MCF 10A (cell line): ENCODE measurements around the gene HES7. TPM values are rescaled to one million over a fixed set of nuclear protein-coding genes. Genes with fewer than 3 reads are reported as not detected.

Experiments used
- BruUV-seq: library from RNA; stranded (reverse); fragments of 400-500 nt; replicated peaks from 2 replicates; lab custom pipeline; 2021; lab: Mats Ljungman, UMichigan
- CTCF ChIA-PET: fragments of 300-600 bp; sonication (Branson Sonifier 250); formaldehyde crosslinking; extraction: SDS; loops from one replicate; lab custom pipeline; 2021; ENCODE audit warnings: antibody characterized with exemption, inconsistent platforms; lab: Yijun Ruan, JAX
- POLR2A ChIA-PET: fragments of 300-600, 350-650 bp; sonication (Branson Sonifier 250); formaldehyde crosslinking; extraction: SDS; loops from one replicate; lab custom pipeline; 2020; ENCODE audit warnings: antibody characterized with exemption, inconsistent platforms; lab: Yijun Ruan, JAX
- DNase-seq: peaks from one replicate; pipeline ENCODE4 v3.0.0-alpha.2; 2018; ENCODE audit not compliant: unreplicated experiment
- H3K27ac Mint-ChIP-seq: one replicate; pipeline ENCODE4 v1.8.0; 2022; ENCODE audit warnings: mild to moderate bottlenecking, low read depth, mixed read lengths; ENCODE audit not compliant: unreplicated experiment
- H3K27me3 Mint-ChIP-seq: one replicate; pipeline ENCODE4 v1.8.0; 2022; ENCODE audit warnings: mixed read lengths; ENCODE audit not compliant: insufficient read depth, unreplicated experiment
- H3K36me3 Mint-ChIP-seq: one replicate; pipeline ENCODE4 v1.8.0; 2022; ENCODE audit warnings: mild to moderate bottlenecking, moderate library complexity, mixed read lengths; ENCODE audit not compliant: insufficient read depth, unreplicated experiment
- H3K4me1 Mint-ChIP-seq: one replicate; pipeline ENCODE4 v1.8.0; 2022; ENCODE audit warnings: mixed read lengths; ENCODE audit not compliant: insufficient read depth, unreplicated experiment
- H3K4me3 Mint-ChIP-seq: one replicate; pipeline ENCODE4 v1.8.0; 2022; ENCODE audit warnings: mild to moderate bottlenecking, moderate library complexity, mixed read lengths; ENCODE audit not compliant: unreplicated experiment
- H3K9me3 Mint-ChIP-seq: one replicate; pipeline ENCODE4 v1.8.0; 2022; ENCODE audit warnings: mixed read lengths; ENCODE audit not compliant: unreplicated experiment
- intact Hi-C: fragments of 100-400 bp; cut with micrococcal nuclease; formaldehyde crosslinking; loops from 2 replicates; pipeline ENCODE4 v1.14.1; 2022
- total RNA-seq: library from RNA; stranded (reverse); gene quantifications from 2 replicates; pipeline ENCODE4 v1.2.3, GENCODE V29; 2022
- TF ChIP-seq, protein P1 (sequence below): fragments of 200-600 bp; IDR thresholded peaks from one replicate; pipeline ENCODE4 v1.8.0; 2022; ENCODE audit warnings: antibody characterized with exemption, mild to moderate bottlenecking; ENCODE audit not compliant: unreplicated experiment

Gene HES7
- total RNA-seq, 1 experiment from 2014 or later, result 5.9 TPM

DNA sequence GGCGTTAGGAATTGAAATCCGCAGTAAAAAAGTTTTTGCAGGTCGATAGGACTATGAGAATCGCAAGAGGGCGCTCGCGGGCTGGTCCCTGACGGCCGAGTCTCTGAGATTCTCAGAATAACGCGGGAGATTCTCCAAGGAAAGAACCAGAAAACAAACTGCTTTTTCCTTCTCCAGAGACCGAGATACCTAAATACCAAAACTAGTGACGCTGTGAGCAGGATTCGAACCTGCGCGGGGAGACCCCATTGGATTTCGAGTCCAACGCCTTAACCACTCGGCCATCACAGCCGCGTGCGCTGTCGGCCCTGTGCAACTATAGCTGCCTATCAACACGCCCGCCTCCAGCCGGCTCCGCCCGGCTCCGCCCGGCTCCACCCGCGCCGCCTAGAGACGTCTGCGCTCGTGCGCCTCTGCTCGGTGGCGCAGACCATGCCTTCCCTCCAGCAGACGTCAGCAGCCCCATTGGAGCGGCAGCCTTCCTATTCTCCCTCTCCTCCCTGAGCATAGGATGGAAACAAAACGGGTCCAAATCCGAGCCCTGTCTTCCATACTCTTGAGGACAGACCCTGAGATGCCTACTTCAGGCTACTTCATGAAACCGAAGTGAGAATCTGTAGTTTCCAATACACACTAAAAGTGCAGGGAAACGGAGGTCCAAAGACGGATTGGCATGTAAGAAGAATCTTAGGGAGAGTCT lies 14.9 kb upstream of the HES7 start:
- intact Hi-C loops, result loop anchor here (1.0 kb wide), 1 partner anchor 17 kb away; no protein-coding TSS in a partner anchor
- TF ChIP-seq, protein P1, sequence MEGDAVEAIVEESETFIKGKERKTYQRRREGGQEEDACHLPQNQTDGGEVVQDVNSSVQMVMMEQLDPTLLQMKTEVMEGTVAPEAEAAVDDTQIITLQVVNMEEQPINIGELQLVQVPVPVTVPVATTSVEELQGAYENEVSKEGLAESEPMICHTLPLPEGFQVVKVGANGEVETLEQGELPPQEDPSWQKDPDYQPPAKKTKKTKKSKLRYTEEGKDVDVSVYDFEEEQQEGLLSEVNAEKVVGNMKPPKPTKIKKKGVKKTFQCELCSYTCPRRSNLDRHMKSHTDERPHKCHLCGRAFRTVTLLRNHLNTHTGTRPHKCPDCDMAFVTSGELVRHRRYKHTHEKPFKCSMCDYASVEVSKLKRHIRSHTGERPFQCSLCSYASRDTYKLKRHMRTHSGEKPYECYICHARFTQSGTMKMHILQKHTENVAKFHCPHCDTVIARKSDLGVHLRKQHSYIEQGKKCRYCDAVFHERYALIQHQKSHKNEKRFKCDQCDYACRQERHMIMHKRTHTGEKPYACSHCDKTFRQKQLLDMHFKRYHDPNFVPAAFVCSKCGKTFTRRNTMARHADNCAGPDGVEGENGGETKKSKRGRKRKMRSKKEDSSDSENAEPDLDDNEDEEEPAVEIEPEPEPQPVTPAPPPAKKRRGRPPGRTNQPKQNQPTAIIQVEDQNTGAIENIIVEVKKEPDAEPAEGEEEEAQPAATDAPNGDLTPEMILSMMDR, result peak; percentile 71
- Mint-ChIP-seq H3K9me3 (no peaks in the 10 kb centered on the region), H3K27ac (no peak overlapping the region), H3K36me3 (no peaks in the 10 kb centered on the region), H3K27me3 (no peaks in the 10 kb centered on the region), H3K4me1 (peaks cover 11% of the 10 kb centered on the region), H3K4me3 (no peak overlapping the region)
- POLR2A ChIA-PET, result interaction anchor here (0.6 to 19.5 kb wide), 20 partner anchors 9 to 524 kb away, joined by 3 to 429 read pairs (median 4); partner anchors contain the start of genes ALOXE3, BORCS6, CTC1 and HES7
- CTCF ChIA-PET, result interaction anchor here (1.0 to 5.9 kb wide), 9 partner anchors 11 to 82 kb away, joined by 3 to 59 read pairs (median 10); partner anchors contain the start of gene HES7
- peak; percentile 95 for DNase-seq
- TSS peak; percentile 25 for BruUV-seq

DNA sequence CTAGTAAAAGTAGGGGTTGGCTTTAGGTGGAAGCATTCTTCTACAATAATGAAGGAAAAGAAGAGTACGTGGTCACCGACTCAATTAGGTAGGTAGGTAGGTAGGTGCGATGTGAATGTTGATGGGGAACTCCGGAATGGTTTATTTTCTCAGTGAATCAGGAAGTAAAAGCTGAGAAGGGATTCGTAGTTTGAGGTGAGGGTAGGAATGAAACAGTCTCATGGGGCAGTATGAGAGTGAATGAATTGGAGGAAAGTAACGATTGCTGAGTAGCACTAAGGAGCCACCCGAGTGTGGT lies 14.4 kb upstream of the HES7 start:
- H3K27me3 Mint-ChIP-seq, result no peaks in the 10 kb centered on the region
- no peaks in the 10 kb centered on the region for H3K9me3 Mint-ChIP-seq
- no peaks in the 10 kb centered on the region for H3K36me3 Mint-ChIP-seq
- H3K27ac Mint-ChIP-seq, result no peak overlapping the region
- H3K4me1 Mint-ChIP-seq, result peaks cover 11% of the 10 kb centered on the region
- no peak overlapping the region for H3K4me3 Mint-ChIP-seq
- ChIA-PET POLR2A (interaction anchor here (0.6 to 19.5 kb wide), 14 partner anchors 8 to 523 kb away, joined by 3 to 429 read pairs (median 8); partner anchors contain the start of genes ALOXE3, BORCS6, CTC1 and HES7), CTCF (interaction anchor here (0.5 to 5.9 kb wide), 16 partner anchors 11 to 505 kb away, joined by 3 to 59 read pairs (median 4); partner anchors contain the start of genes HES7 and PER1)
- no peak for DNase-seq
- intact Hi-C loops, result no loop called here
- no TSS peak for BruUV-seq
- TF ChIP-seq, protein P1, result no peak

DNA sequence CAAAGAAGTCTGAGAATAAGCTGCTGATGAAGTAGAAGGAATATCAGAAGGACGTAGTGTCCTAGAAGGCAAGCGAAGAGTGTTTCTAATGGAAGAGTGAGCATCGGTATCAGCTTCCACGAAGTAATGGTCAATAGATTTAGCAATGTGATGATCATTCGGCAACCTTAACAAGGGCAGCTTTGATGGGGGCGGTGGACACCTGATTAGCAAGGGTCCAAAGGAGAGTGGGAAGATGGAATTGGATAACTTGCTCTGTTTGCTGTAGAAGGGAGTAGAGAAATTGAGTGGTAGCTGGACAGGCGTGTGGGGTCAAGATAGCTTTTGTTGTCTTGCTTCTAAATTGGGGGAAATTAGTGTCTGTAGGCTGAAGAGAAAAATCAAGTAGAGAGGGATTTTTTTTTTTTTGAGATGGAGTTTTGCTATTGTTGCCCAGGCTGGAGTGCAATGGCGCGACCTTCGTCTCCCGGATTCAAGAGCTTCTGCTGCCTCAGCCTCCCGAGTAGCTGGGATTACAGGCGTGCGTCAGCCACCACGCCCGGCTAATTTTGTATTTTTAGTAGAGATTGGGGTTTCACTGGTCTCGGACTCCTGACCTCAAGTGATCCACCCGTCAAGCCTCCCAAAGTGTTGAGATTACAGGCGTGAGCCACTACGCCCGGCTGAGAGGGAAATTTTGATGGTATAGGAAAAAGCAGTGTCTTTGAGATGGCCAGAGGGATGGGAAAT lies 13.9 kb upstream of the HES7 start:
- ChIA-PET POLR2A (interaction anchor here (0.6 to 19.5 kb wide), 13 partner anchors 11 to 523 kb away, joined by 3 to 429 read pairs (median 4); partner anchors contain the start of genes ALOXE3, CTC1, HES7 and PER1), CTCF (interaction anchor here (0.5 to 5.9 kb wide), 22 partner anchors 10 to 506 kb away, joined by 3 to 59 read pairs (median 4); partner anchors contain the start of genes HES7, PER1 and TMEM107)
- intact Hi-C loops, result no loop called here
- H3K4me1 Mint-ChIP-seq, result peaks cover 11% of the 10 kb centered on the region
- BruUV-seq, result no TSS peak
- no peaks in the 10 kb centered on the region for H3K27me3 Mint-ChIP-seq
- TF ChIP-seq, protein P1, result no peak
- no peak for DNase-seq
- H3K9me3 Mint-ChIP-seq, result no peaks in the 10 kb centered on the region
- H3K4me3 Mint-ChIP-seq, result no peak overlapping the region
- H3K36me3 Mint-ChIP-seq, result no peaks in the 10 kb centered on the region
- H3K27ac Mint-ChIP-seq, result no peak overlapping the region
